SK-N-SH treated with all-trans-retinoic acid at 6 μM for 48 hours (cell line): Measurements from ENCODE around the gene C9orf78.

Experiments
- ATAC-seq: fragments of 200-7000 bp; cut with Tn5 transposase; 3 replicates; pipeline ENCODE4 v1.9.1; 2020; ENCODE audit warnings: mild to moderate bottlenecking, moderate library complexity
- ARNTL ChIP-seq: fragments of 450-650 bp; formaldehyde crosslinking; IDR thresholded peaks from 2 replicates; pipeline ENCODE4 v1.5.0; 2020; ENCODE audit warnings: low read depth, mild to moderate bottlenecking, moderate library complexity, borderline replicate concordance
- BACH2 ChIP-seq: fragments of 250-450 bp; sonication (Bioruptor Pico); IDR thresholded peaks from 2 replicates; pipeline ENCODE4 v1.9.0; 2021; ENCODE audit warnings: mild to moderate bottlenecking, borderline replicate concordance
- CSRNP3 ChIP-seq: fragments of 250-450 bp; sonication (Bioruptor Pico); IDR thresholded peaks from 2 replicates; pipeline ENCODE4 v1.5.1; 2021; ENCODE audit warnings: mild to moderate bottlenecking, moderate library complexity
- ESRRG ChIP-seq: fragments of 250-450 bp; sonication (Bioruptor Pico); IDR thresholded peaks from 2 replicates; pipeline ENCODE4 v1.6.1; 2021; ENCODE audit warnings: mild to moderate bottlenecking
- ISL1 ChIP-seq: fragments of 250-450 bp; sonication (Bioruptor Pico); IDR thresholded peaks from 2 replicates; pipeline ENCODE4 v2.1.2; 2022; ENCODE audit warnings: mild to moderate bottlenecking, moderate library complexity
- OSR1 ChIP-seq: fragments of 250-450 bp; sonication (Bioruptor Pico); IDR thresholded peaks from 2 replicates; pipeline ENCODE4 v1.8.0; 2022; ENCODE audit warnings: moderate library complexity, mild to moderate bottlenecking, inconsistent platforms
- PATZ1 ChIP-seq: fragments of 250-450 bp; sonication (Bioruptor Pico); IDR thresholded peaks from 2 replicates; pipeline ENCODE4 v1.8.0; 2020; ENCODE audit warnings: mild to moderate bottlenecking, moderate library complexity, borderline replicate concordance
- POU6F1 ChIP-seq: fragments of 250-450 bp; sonication (Bioruptor Pico); IDR thresholded peaks from 2 replicates; pipeline ENCODE4 v1.8.0; 2021; ENCODE audit warnings: low read depth, mild to moderate bottlenecking, moderate library complexity, borderline replicate concordance
- RARB ChIP-seq: fragments of 250-450 bp; sonication (Bioruptor Pico); IDR thresholded peaks from 2 replicates; pipeline ENCODE4 v1.8.0; 2021; ENCODE audit warnings: mild to moderate bottlenecking, moderate library complexity
- TCF4 ChIP-seq: fragments of 250-450 bp; sonication (Bioruptor Pico); IDR thresholded peaks from 2 replicates; pipeline ENCODE4 v1.8.0; 2021; ENCODE audit warnings: mild to moderate bottlenecking, moderate library complexity, borderline replicate concordance
- TOX ChIP-seq: fragments of 250-450 bp; sonication (Bioruptor Pico); IDR thresholded peaks from 2 replicates; pipeline ENCODE4 v1.8.0; 2021; ENCODE audit warnings: mild to moderate bottlenecking, moderate library complexity, borderline replicate concordance
- ZC3H10 ChIP-seq: fragments of 250-450 bp; sonication (Bioruptor Pico); IDR thresholded peaks from 2 replicates; pipeline ENCODE4 v1.5.1; 2021; ENCODE audit warnings: mild to moderate bottlenecking, moderate library complexity
- ZFP3 ChIP-seq: fragments of 250-450 bp; sonication (Bioruptor Pico); IDR thresholded peaks from 2 replicates; pipeline ENCODE4 v1.5.0; 2020; ENCODE audit warnings: mild to moderate bottlenecking, moderate library complexity
- ZFP30 ChIP-seq: fragments of 450-650 bp; formaldehyde crosslinking; IDR thresholded peaks from 2 replicates; pipeline ENCODE4 v1.5.0; 2022; ENCODE audit warnings: mild to moderate bottlenecking, moderate library complexity
- ZNF70 ChIP-seq: fragments of 450-650 bp; formaldehyde crosslinking; IDR thresholded peaks from 2 replicates; pipeline ENCODE4 v1.5.0; 2020; ENCODE audit warnings: mild to moderate bottlenecking, moderate library complexity
- ZNF8 ChIP-seq: fragments of 450-650 bp; formaldehyde crosslinking; IDR thresholded peaks from 2 replicates; pipeline ENCODE4 v1.5.0; 2020; ENCODE audit warnings: mild to moderate bottlenecking, moderate library complexity
- TF ChIP-seq, protein P1 (sequence below): fragments of 250-450 bp; sonication (Bioruptor Pico); IDR thresholded peaks from 2 replicates; pipeline ENCODE4 v1.5.0; 2020; ENCODE audit warnings: mild to moderate bottlenecking, moderate library complexity

The C9orf78 gene

DNA sequence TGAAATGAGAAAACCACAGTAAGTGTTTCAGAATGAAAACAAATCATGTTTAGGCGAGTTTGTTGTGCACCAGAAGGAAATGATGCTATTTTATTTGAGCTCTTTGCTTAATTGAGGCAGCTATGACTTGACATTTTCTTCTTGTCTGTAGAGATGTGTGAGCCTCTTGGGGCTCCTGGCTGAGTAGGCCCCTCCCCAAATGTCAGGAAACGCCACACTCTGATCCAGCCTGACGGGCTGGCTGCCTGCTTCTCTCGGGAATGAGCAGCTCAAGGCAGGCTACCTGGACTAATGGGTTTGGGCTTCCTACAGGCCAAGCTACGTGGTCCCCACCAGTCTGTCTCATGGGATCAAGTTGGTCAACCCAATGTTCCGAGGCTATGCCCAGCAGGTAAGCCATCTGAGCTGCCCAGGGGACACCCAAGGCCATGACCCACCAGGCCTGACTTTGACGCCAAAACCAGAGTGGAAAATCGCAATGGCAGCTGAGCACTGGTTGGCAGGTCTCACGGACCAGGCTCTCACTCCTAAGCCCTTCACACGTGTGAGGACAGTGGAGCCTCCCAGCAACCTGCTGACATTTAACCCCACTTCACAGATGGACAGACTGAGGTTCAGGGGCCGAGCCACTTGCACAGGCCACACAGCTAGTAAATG lies 30.0 kb upstream of the C9orf78 start:
- ATAC-seq: no peak
- TF ChIP-seq ISL1: no peak
- no peak for TF ChIP-seq TCF4
- TF ChIP-seq ZNF8: no peak
- no peak for TF ChIP-seq OSR1
- TF ChIP-seq RARB (CRISPR knock-in tag): no peak
- no peak for TF ChIP-seq PATZ1 (CRISPR knock-in tag)
- no peak for TF ChIP-seq ZFP30
- TF ChIP-seq TOX (CRISPR knock-in tag): no peak
- TF ChIP-seq CSRNP3 (CRISPR knock-in tag): no peak
- TF ChIP-seq POU6F1 (CRISPR knock-in tag): no peak
- no peak for TF ChIP-seq ARNTL (CRISPR knock-in tag)

GRCh38 chr9:129863059-129863690 lies 28.1 kb upstream of the C9orf78 start:
- peak; percentile 60 for ATAC-seq
- peak; percentile 73 for TF ChIP-seq TCF4
- TF ChIP-seq ZNF70 (CRISPR knock-in tag): peak; percentile 44; the same call in 1 of the 2 replicates
- no peak for TF ChIP-seq ISL1
- TF ChIP-seq OSR1: no peak
- TF ChIP-seq ZNF8: 0 out of 2 replicates have a peak, but pooled peaks have one; percentile 7
- no peak for TF ChIP-seq RARB (CRISPR knock-in tag)
- no peak for TF ChIP-seq ZC3H10
- no peak for TF ChIP-seq ZFP30
- no peak for TF ChIP-seq BACH2 (CRISPR knock-in tag)
- TF ChIP-seq POU6F1 (CRISPR knock-in tag): no peak
- TF ChIP-seq CSRNP3 (CRISPR knock-in tag): no peak
- no peak for TF ChIP-seq ZFP3 (CRISPR knock-in tag)
- TF ChIP-seq PATZ1 (CRISPR knock-in tag): no peak

DNA sequence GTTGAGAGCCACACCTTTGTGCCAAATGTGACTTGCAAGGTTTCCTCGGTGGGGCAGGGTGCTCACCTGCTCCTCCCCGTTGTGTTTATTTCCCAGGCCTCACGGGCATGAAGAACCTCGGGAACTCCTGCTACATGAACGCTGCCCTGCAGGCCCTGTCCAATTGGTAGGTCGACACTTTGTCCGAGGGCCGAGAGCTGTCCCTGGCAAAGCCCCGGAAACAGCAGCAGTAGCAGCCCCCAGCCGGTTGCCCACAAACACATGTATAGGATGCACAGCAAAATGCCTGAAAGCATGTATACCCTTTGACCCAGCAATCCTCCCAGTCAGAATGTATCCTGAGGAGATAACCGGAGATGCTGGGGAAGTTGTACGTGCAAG lies 26.4 kb upstream of the C9orf78 start:
- TF ChIP-seq ESRRG (CRISPR knock-in tag) (no peak), ARNTL (CRISPR knock-in tag) (no peak), ZNF8 (no peak), ZFP3 (CRISPR knock-in tag) (no peak), ZFP30 (no peak), RARB (CRISPR knock-in tag) (no peak), PATZ1 (CRISPR knock-in tag) (no peak), TOX (CRISPR knock-in tag) (no peak), TCF4 (no peak), CSRNP3 (CRISPR knock-in tag) (no peak)
- TF ChIP-seq, protein P1, sequence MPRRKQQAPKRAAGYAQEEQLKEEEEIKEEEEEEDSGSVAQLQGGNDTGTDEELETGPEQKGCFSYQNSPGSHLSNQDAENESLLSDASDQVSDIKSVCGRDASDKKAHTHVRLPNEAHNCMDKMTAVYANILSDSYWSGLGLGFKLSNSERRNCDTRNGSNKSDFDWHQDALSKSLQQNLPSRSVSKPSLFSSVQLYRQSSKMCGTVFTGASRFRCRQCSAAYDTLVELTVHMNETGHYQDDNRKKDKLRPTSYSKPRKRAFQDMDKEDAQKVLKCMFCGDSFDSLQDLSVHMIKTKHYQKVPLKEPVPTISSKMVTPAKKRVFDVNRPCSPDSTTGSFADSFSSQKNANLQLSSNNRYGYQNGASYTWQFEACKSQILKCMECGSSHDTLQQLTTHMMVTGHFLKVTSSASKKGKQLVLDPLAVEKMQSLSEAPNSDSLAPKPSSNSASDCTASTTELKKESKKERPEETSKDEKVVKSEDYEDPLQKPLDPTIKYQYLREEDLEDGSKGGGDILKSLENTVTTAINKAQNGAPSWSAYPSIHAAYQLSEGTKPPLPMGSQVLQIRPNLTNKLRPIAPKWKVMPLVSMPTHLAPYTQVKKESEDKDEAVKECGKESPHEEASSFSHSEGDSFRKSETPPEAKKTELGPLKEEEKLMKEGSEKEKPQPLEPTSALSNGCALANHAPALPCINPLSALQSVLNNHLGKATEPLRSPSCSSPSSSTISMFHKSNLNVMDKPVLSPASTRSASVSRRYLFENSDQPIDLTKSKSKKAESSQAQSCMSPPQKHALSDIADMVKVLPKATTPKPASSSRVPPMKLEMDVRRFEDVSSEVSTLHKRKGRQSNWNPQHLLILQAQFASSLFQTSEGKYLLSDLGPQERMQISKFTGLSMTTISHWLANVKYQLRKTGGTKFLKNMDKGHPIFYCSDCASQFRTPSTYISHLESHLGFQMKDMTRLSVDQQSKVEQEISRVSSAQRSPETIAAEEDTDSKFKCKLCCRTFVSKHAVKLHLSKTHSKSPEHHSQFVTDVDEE (CRISPR knock-in tag): no peak
- ATAC-seq: no peak
